Measurements from ENCODE around the gene ADGRL1.
"Not testable (repeated sequence)": the region's sequence is repeated elsewhere in the genome, so short reads cannot be mapped to it uniquely, and the experiment has no call there.

ADGRL1 gene

DNA sequence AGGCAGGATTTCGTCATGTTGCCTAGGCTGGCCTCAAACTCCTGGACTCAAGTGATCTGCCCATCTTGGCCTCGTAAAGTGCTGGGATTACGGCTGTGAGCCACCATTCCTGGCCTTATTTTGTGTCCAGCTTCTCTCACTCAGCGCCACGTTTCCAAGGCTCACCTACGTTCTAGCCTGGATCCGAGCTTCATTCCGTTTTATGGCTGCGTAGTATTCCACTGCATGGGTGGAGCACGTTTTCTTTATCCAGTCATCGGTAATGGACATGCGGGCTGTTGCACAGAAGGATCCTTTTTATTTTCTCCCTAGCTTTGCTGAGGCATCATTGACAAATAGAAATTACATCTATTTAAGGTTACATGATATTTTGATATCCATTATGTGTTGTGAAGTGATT is 16.6 kb downstream of the ADGRL1 start:
- DNase-seq (ENCODE audit: low spot score), result no peak

DNA sequence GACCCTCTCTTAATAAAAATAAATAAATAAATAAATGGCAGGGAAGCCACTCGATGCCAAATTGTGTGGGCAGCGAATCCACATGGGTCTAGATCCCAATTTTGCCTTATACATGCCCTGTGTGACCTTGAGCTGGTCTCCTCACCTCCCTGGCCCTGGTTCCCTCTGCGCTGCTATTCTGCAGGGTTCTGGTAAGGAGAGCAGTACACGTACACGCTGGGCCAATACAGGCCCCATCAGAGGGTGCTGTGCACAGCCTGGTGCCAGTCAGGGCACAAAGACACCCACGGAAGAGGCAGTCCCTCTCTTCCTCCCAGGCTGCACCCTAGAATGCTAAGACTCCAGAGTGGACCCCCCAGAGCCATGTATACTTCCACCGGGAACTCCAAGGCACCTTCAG is 17.9 kb downstream of the ADGRL1 start:
- DNase-seq (ENCODE audit: low spot score), result not testable (repeated sequence)

DNA sequence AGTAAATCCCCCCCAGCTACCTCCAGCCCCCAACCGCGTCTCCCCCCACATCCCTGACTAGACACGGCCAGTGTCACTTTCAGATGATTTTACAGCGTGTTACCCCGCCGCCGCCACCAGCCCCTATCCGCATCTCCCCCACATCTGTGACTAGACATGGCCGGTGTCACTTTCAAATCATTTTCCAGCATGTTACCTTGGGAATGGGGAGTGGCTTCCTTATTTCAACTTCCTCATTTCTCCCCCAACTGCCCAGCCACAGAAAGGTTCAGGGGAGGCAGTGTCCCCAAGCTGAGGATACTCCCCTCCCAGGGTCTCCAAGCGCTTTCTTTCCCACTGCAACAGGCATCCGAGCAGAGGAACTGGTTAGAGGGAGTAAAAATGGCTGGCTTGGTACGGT is 18.4 kb downstream of the ADGRL1 start:
- DNase-seq (ENCODE audit: low spot score), result no peak

DNA sequence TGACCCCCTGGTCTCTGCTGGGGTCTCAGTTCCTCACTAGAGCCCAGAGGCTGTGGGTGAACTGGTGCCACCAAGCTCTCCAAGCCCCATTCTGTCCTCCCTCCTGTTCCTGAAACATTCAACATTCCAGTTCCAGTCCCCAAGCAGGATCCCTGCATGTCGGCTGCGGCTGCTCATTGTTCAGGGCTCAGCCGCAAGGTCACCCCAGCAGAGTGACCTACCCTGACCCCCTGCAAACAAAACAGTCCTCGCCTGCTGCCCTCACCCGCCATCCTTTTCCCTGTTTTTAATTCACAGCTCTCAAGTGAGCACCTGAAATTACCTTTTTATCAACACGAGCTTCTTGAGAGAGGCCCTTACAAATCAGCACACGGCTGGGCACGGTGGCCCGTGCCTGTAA is 19.3 kb downstream of the ADGRL1 start:
- DNase-seq (ENCODE audit: low spot score), result not testable (repeated sequence)

DNA sequence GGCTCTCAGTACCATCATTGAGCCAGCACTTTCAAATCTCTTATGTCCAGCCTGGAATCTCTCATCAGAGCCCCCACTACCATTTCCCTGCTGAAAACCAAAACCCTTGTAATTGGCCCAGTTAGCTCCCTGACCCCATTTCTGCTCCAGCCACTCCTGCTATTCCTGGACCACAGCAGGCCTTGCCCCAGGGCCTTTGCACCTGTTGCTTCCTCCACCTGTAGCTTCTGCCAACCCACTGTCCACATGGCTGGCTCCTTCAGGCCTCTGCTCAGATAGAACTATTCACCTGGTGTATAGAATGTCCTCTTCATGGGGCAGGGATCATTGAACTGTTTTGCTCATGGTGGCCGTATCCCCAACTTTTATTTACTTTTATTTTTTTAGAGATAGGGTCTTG is 20.3 kb downstream of the ADGRL1 start:
- not testable (repeated sequence) for DNase-seq (ENCODE audit: low spot score)

DNA sequence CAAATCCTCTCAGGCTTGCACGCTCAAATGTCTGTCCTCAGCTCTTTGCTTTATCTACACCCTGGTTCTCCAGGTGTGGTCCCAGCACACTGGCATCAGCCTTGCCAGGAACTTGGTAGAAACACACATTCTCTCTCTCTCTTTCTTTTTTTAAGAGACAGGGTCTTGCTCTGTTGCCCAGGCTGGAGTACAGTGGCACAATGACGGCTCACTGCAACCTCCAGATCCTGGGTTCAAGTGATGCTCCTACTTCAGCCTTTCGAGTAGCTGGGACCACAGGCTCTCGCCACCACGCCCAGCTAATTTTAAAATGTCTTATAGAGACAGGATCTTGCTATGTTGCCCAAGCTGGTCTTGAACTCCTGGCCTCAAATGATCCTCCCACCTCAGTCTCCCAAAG is 20.8 kb downstream of the ADGRL1 start:
- no peak for DNase-seq (ENCODE audit: low spot score)

DNA sequence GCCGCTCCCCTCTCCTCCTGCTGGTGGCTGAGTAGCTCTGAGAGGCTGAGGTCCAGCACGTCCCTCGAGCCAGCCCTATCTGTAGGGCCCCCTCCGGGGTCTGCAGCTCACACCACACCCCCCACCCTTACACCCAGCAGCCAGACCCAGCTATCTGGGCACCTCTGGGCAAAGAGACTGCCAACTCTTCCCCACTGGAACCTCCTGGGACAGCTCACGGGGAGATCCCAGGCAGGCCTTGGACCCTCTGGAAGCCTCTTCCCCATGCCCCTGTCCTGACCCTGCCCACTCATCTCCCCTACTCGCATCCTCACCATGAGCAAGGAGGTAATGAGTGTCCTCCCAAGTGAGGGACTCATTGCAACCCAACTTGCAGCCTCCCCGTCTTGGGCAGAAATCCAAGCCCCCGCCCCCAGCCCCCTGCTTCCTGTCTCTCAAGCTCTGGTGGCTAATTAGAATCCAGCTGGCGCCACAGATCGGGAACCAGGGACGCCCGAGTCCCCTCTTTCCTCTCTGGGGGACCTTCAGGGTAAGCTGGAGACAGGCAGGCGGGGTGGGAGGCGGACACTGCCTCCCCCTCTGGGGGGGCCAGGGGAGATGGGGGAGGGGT is 22.1 kb downstream of the ADGRL1 start:
- no peak for DNase-seq (ENCODE audit: low spot score)

DNA sequence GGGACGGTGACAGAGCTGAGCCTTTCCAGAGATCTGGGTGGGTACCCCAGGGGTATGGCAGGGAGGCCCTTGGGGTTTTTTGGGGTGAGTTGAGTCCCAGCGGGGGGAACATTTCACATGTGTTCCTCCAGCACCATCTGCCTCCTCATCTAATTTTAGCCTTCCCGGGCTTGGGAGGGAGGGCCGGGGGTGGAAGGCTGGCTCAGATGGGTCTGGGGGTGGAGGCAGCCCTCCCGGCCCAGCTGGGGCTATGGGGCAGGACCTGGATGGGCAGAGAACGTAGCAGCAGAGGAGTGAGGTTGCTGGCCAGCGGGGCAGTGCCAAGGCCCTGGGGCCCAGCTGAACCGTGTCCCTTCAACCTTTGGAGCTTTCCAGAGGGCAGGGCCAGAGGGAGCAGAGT is 23.5 kb downstream of the ADGRL1 start:
- DNase-seq (ENCODE audit: low spot score), result no peak

DNA sequence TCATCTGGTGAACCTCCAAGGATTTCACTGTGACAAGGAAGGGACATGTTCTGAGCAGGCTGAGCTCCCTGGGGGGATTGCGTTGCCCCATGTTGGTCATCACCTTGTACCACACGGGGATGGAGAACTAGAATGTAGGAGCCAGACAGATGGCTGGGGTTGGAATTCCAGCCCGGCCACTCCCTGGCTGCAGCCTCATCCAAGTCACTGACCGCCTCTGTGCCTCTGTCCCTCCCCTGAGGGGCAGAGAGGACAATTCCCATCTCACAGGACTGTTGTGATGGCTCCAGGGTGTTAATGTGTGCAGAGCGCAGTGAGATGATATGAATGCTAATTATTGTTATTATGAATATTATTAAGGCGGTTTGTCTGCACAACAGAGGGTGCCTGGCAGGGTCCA is 24.1 kb downstream of the ADGRL1 start:
- DNase-seq (ENCODE audit: low spot score), result no peak

DNA sequence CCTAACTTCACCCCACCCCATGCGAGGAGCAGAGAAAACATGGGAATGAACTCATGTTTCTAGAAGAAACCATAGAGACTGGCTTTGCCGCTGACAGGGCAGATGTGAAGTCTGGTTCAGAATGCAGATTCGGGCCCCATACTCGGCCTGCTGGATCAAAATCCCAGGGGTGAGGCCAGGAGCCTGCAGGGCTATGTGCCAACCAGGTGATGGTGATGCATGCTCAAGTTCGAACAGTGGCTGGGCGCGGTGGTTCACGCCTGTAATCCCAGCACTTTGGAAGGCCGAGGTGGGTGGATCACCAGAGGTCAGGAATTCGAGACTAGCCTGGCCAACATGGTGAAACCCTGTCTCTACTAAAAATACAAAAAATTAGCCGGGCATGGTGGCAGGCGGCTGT is 24.8 kb downstream of the ADGRL1 start:
- DNase-seq (ENCODE audit: low spot score), result not testable (repeated sequence)

DNA sequence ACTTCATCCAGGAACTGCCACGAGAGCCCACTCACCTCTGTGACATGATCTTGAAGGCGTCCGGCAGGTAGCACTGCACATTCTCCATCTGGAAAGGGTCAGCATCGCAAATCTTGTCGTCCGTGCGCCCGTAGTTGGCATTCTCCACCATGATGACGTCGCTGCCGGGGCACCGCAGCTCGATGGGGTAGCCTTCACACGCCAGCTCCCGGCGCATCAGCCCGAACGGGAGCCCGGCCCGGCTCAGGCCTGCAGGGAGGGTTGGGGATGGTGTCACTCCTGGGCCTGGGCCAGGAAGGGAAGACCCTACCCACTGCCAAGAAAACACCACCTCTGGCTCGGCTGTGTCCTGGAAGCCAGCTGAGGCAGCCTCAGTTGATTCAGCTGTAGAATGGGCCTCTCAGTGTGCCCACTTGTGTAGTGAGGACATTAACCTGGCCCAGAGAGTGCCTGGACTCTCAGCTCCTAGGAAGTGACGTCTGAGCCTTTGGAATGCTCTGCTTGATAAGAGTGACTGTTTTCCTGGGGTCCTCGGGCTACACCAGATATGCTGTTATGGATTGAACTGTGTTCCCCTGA is 28.4 kb downstream of the ADGRL1 start:
- no peak for DNase-seq (ENCODE audit: low spot score)

DNA sequence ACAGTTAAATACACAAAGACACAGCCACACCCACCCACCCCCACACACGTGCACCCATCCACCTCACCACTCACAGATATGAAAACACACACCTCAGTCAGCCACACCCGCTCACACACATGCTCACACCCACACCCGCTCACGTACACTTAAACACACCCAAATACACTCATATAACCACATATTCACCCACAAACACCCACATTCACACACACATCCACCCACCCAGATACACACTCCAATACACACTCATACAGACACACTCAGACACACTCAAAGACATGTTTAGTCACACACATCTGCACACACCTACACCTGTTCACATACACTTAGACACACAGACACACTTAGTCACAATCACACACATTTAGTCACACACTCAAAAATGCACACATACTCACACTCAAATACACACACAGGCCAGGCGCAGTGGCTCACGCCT is 30.6 kb downstream of the ADGRL1 start:
- DNase-seq (ENCODE audit: low spot score), result no peak

DNA sequence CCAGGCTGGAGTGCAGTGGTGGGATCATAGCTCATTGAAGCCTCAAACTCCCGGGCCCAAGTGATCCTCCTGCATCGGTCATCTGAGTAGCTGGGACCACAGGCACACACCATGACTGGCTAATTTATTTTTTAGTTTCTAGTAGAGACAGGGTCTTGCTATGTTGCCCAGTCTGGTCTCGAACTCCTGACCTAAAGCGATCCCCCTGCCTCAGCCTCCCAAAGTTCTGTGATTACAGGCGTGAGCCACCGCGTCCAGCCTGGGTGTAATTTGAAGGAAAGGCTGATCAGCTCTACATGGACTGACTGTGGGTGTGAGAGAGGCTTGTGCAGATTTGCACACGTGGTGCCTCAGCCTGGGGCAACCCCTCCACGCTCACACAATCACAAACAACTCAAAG is 31.1 kb downstream of the ADGRL1 start:
- DNase-seq (ENCODE audit: low spot score), result no peak

DNA sequence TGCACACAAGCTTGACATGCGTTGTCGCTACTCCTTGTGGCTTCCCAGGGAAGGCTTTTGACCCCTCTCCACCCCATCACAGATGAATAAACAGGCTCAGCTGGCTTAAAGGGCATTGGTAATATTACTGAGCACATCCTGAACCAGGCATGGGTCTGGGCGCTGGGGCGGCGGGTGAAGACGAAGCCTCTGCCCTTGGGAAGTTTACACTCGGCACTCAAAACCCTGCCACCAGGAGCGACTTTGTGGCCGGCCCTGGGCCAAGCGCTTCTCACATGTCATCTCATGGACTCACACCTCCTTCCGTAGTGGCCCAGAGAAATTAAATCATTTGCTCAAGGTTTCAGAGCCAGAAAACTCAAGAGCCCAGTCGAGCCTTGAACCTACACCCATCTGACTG is 37.0 kb downstream of the ADGRL1 start:
- DNase-seq (ENCODE audit: low spot score), result no peak

DNA sequence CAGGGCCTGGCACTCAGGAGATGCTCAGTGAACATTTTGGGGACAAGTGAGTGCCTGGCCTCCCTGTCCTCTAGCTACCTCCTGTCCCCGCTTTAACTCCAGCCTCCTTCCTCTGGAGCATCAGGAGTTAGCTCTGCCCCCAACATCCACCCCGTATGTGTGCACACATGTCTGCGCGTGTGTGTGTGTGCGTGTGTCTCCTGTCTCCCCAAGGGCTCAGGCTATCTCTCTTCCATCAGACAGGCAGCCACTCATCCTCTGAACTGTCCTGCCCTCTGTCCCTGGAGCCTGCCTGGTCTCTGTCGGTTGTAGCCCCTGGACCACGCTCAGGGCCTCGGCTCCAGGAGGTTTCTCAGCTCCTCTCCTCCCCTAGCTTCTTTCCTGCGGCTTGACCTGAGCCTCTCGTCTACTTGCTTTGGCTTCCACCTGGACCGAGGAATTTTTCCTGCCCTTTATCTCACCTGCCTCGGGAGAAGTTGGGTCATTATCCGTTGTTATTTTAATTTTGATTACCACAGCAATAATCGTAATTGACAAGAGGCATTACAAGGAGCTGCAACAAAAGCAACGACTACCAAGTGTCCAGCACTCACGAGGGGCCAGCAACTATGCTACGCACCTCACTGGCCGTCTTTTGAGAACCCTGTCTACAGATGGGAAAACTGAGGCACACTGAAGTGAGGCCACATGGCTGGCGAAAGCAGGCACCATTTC is 37.6 kb downstream of the ADGRL1 start:
- DNase-seq (ENCODE audit: low spot score), result no peak

DNA sequence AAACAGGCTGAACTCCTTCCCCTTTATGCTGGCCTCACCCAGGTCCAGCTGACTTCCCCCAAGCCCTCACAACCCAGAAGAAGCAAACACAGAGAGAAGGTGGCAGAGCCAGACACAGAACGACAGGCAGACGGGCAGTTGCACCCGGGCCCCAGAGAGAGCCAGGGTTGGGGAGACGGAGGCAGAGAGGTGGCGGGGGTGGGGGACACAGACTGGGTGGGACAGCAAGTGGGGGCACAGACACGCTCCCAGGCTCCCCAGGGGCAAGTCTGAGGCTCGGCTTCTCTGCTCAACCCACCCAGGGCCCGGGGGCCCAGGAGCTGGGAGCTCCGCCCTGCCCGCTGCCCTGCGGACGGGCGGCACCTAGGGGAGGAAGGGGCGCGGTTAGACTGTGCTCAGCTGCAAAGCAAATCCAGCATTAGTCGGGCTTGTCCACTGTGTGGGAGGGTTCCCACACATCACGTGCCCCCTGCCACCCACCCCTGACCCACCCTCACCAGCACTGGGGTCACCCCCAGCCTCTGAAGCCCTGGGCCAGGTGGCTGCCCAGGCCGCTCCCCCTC is 38.3 kb downstream of the ADGRL1 start:
- DNase-seq (ENCODE audit: low spot score), result no peak

DNA sequence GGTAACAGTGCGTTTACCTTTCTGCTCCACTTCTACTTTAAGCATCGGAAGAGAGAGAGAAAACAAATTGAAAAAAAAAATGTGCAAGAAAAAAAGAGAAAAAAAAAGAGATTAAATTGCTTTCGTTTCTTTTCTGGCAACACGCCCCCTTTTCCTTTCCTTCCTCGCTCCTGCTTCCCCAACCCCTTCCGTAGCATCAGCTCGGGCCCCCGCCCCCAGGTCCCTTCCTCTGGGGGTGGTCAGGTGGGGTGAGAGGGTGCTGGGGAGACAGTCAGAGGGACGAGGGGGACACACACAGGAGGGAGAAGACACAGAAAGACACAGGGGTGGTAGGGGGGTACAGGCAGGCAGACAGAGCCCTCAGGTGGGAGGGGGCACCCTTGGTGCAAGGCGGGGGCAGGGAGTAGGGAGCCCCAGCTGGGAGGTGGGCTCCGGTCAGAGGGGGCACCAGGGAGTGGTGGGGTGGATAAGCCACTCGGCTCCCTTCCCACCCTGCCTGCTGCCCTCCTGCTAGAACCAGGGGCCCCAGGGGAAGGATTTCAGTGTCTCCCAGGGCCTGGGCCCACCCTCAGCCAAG is 38.9 kb downstream of the ADGRL1 start:
- no peak for DNase-seq (ENCODE audit: low spot score)

DNA sequence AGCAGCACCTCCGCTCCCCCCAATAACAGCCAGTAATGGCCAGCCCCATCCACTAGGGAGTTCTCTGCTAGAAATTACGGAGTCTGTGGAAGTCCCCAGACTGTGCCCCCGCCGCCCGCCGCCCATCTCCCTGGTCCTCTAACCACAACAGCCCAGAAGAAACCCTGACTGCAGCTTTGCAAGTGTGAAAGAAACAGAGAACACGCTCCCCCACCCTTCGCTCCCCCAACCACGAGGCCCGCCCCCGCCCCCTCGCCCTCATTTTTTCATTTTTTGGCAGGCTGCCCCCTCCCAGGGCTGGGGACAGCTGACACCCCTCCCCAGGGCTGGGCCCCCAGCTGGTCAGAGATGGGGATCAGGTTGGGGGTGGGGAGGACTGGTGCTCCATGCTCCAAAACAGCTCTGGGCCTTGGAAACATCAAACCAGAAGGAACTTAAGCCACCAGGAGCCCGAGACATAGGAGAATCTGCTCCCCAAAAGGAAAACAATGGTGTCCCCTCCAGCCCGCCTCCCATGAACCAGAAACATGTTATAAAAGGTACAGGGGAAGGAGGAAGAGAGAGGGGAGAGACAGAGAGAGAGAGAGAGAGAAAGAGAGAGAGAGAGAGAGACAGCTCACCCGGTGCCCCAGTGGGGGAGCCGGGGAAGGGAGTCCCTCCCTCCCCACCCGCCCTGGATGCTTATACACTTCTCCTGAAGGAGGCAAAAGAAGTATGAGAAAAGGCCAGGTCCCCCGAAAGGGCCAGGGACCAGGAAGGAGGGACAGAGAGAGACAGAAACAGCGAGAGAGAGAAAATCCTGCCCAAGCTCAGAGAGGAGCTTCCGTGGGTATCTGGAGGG is 39.8 kb downstream of the ADGRL1 start:
- no peak for DNase-seq (ENCODE audit: low spot score)

DNA sequence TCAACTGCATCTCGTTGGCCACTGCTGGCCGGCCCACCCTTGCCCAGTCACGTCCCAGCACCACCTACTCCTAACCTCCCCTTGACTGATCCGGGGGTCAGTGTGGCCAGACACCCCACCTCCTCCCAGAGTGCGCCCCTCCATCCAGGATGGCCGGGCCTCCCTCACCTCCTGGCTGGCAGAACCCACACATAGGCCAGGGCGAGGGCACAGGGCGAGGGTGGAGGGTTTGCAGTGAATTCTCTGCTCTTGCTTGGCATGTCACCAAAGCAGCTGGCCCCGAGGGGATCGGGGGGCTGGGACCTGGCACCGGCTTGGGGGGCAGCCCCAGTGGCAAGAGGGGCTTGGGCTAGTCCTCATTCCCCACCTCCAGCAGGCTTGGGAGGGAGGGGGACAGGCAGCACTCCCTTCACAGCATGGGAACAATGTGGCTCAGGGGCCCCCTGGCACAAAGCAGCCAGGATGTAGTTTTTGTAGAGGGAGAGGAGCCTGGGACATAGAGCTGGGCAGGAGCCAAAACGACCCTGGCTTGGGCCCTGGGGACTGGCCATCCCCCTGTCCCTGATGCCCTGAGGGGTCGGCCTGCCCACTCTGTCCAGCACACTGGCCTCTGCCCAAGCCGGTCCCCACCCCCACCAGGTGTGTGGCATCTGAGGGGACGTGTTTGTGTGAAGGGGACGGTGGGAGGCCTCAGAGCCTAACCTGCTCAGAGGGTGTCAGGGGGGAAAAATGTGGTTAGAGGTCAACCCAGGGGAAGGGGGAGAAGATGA is 41.1 kb downstream of the ADGRL1 start:
- DNase-seq (ENCODE audit: low spot score), result no peak

DNA sequence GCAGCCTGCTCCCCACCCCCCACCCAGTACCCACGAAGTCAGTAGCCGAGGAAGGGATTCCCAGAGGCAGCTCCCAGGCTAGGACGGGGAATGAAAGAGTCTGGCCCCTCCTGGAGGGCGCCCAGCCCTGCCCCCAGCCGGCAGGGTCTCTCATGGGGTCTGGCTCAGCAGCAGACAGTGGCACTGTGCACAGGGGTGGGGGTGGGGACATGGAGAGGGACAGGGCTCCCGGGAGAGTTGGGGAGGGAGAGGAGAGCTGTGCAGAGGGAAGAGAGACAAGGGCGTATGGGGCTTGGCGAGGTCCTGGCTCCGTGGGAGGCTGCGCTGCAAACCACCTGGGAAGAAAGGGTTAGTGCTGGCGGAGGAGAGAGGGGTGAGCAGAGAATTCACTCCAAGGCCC is 41.9 kb downstream of the ADGRL1 start:
- DNase-seq (ENCODE audit: low spot score), result no peak

DNA sequence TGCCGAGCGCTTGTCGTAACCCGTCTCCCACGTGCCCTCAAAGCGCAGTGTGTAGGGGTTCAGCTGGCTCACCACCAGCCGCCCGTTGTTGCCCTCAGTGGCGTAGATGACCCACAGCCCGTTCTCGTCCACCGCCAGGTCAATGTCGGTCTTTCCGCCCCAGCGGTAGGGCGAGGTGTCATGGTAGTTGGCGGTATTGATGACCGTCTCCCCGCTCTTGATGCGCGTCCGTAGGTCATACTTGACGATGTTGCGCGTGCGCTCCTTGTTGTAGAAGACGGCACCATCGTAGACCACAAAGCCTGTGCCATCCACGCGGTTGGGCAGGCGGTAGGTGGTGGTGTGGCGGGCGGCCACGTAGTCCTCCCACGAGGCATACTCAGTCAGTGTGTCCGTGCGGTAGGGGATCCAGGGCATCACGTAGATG is 43.1 kb downstream of the ADGRL1 start:
- no peak for DNase-seq (ENCODE audit: low spot score)
